Forelimb muscle (tissue), 1 donor: ENCODE data around the gene CTNNA3. TPM values are rescaled to one million over a fixed set of nuclear protein-coding genes. Genes with fewer than 3 reads are reported as not detected.
A peak's percentile ranks its signal among the peaks of the same experiment; 100 is the strongest.

Source experiments
- DNase-seq: peaks from one replicate; pipeline ENCODE4 v3.0.0-alpha.2; 2013; ENCODE audit warnings: low read depth
- polyA plus RNA-seq: library from polyadenylated mRNA; unstranded; fragments of 120-200 nt; gene quantifications from one replicate; pipeline ENCODE4 v1.2.1, GENCODE V29; 2013; ENCODE audit not compliant: insufficient read length

Gene CTNNA3
- polyA plus RNA-seq, 1 donor, result 12.6 TPM

- DNase-seq, result no peak
Measured at GRCh38 chr10:66537186-66537585, 1158.8 kb downstream of the CTNNA3 start.

GRCh38 chr10:66535439-66535838 is 1160.6 kb downstream of the CTNNA3 start:
- DNase-seq, result no peak

- no peak for DNase-seq
Measured at GRCh38 chr10:66534866-66535265, 1161.1 kb downstream of the CTNNA3 start.

GRCh38 chr10:66521506-66521905 is 1174.5 kb downstream of the CTNNA3 start:
- DNase-seq, result no peak

GRCh38 chr10:66519616-66520015 is 1176.4 kb downstream of the CTNNA3 start:
- no peak for DNase-seq

- DNase-seq, result no peak
Measured at GRCh38 chr10:66514666-66515065, 1181.3 kb downstream of the CTNNA3 start.

- no peak for DNase-seq
Measured at GRCh38 chr10:66513504-66513903, 1182.5 kb downstream of the CTNNA3 start.

GRCh38 chr10:66505003-66505657 is 1190.9 kb downstream of the CTNNA3 start:
- DNase-seq, result no peak

GRCh38 chr10:66501356-66501755 is 1194.6 kb downstream of the CTNNA3 start:
- no peak for DNase-seq

GRCh38 chr10:66483966-66484365 is 1212.0 kb downstream of the CTNNA3 start:
- DNase-seq, result peak; percentile 41

- DNase-seq, result no peak
Measured at GRCh38 chr10:66472156-66472555, 1223.8 kb downstream of the CTNNA3 start.

GRCh38 chr10:66467042-66467441 is 1229.0 kb downstream of the CTNNA3 start:
- DNase-seq, result no peak

GRCh38 chr10:66466622-66467021 is 1229.4 kb downstream of the CTNNA3 start:
- no peak for DNase-seq

GRCh38 chr10:66463611-66464010 is 1232.4 kb downstream of the CTNNA3 start:
- DNase-seq, result no peak

- no peak for DNase-seq
Measured at GRCh38 chr10:66457629-66458028, 1238.4 kb downstream of the CTNNA3 start.

- DNase-seq, result no peak
Measured at GRCh38 chr10:66455304-66455703, 1240.7 kb downstream of the CTNNA3 start.

- DNase-seq, result no peak
Measured at GRCh38 chr10:66440568-66440967, 1255.4 kb downstream of the CTNNA3 start.

- DNase-seq, result no peak
Measured at GRCh38 chr10:66414943-66415342, 1281.1 kb downstream of the CTNNA3 start.

GRCh38 chr10:66405566-66405965 is 1290.4 kb downstream of the CTNNA3 start:
- no peak for DNase-seq

- no peak for DNase-seq
Measured at GRCh38 chr10:66398669-66399068, 1297.3 kb downstream of the CTNNA3 start.

- DNase-seq, result no peak
Measured at GRCh38 chr10:66394342-66395063, 1301.5 kb downstream of the CTNNA3 start.

GRCh38 chr10:66390926-66391325 is 1305.1 kb downstream of the CTNNA3 start:
- DNase-seq, result no peak

- no peak for DNase-seq
Measured at GRCh38 chr10:66381045-66381444, 1315.0 kb downstream of the CTNNA3 start.
